ENCODE data around the gene LHX6. TPM values are rescaled to one million over a fixed set of nuclear protein-coding genes. Genes with fewer than 3 reads are reported as not detected.

LHX6 gene
- total and polyA plus RNA-seq, 9 of the 15 experiments (the other 6 are each of a cell fraction or from before 2014, with no cell fraction given) = 2.8 to 16.3 (median 7.9) TPM

DNA sequence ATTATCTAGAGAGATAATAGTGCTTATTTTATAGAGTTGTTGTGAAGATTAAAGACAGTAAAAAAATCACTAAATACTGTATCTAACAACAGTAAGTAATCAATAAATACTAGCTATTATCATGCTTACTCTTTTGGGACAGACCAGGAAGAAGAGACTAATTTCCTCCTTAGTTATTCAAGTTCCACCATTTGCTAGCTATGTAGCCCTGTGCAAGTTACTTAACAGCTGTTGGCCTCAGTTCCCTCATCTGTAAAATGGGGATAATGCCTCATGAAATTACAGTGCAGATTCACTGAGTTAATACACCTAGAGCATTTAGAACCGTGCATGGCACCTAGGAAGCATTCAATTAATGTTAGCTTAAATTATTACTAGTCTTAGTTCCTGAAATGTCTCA lies 33.3 kb upstream of the LHX6 start (continued):
- TF ChIP-seq, protein P1, sequence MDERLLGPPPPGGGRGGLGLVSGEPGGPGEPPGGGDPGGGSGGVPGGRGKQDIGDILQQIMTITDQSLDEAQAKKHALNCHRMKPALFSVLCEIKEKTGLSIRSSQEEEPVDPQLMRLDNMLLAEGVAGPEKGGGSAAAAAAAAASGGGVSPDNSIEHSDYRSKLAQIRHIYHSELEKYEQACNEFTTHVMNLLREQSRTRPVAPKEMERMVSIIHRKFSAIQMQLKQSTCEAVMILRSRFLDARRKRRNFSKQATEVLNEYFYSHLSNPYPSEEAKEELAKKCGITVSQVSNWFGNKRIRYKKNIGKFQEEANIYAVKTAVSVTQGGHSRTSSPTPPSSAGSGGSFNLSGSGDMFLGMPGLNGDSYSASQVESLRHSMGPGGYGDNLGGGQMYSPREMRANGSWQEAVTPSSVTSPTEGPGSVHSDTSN (CRISPR knock-in tag; IDR thresholded peaks at IDR 0.05; ENCODE audit: low read depth) = no peak
- TF ChIP-seq, protein P1 (tag; conservative IDR thresholded peaks at IDR 0.05; ENCODE audit: low read depth) = no peak
- TF ChIP-seq, protein P2, sequence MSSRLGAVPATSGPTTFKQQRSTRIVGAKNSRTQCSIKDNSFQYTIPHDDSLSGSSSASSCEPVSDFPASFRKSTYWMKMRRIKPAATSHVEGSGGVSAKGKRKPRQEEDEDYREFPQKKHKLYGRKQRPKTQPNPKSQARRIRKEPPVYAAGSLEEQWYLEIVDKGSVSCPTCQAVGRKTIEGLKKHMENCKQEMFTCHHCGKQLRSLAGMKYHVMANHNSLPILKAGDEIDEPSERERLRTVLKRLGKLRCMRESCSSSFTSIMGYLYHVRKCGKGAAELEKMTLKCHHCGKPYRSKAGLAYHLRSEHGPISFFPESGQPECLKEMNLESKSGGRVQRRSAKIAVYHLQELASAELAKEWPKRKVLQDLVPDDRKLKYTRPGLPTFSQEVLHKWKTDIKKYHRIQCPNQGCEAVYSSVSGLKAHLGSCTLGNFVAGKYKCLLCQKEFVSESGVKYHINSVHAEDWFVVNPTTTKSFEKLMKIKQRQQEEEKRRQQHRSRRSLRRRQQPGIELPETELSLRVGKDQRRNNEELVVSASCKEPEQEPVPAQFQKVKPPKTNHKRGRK (tag; IDR thresholded peaks at IDR 0.05) = no peak
- TF ChIP-seq ZNF384 (IDR thresholded peaks at IDR 0.05; ENCODE audit: low read depth, low read length) (no peak), ZNF274 (IDR thresholded peaks at IDR 0.05; ENCODE audit: borderline replicate concordance, low read depth, low read length) (no peak), BCOR (IDR thresholded peaks at IDR 0.05) (peak; percentile 90), CHD4 (IDR thresholded peaks at IDR 0.05; ENCODE audit: insufficient read depth, insufficient replicate concordance, low read depth, low read length, poor library complexity, severe bottlenecking) (peak; percentile 57), RCOR1 (IDR thresholded peaks at IDR 0.05; ENCODE audit: borderline replicate concordance in 1 of 2, low read depth in 2 of 2, low read length in 2 of 2) (0 out of 4 replicates have a peak, but pooled peaks of 1 of the 2 experiments have one; percentile 28), HDAC2 (IDR thresholded peaks at IDR 0.05) (peak; percentile 48; the same call in 1 of the 2 replicates), SMC3 (conservative IDR thresholded peaks at IDR 0.05; ENCODE audit: insufficient read depth, low read depth, low read length) (no peak), RFX7 (CRISPR knock-in tag; IDR thresholded peaks at IDR 0.05) (no peak), ZNF444 (CRISPR knock-in tag; IDR thresholded peaks at IDR 0.05) (no peak), KDM1A (IDR thresholded peaks at IDR 0.05) (peak; percentile 66 to 77; a peak in 3 of 4 replicates), ADNP (tag; IDR thresholded peaks at IDR 0.05) (peak; percentile 77; the same call in 1 of the 2 replicates), EHMT2 (IDR thresholded peaks at IDR 0.05) (no peak)
- TF ChIP-seq, protein P3, sequence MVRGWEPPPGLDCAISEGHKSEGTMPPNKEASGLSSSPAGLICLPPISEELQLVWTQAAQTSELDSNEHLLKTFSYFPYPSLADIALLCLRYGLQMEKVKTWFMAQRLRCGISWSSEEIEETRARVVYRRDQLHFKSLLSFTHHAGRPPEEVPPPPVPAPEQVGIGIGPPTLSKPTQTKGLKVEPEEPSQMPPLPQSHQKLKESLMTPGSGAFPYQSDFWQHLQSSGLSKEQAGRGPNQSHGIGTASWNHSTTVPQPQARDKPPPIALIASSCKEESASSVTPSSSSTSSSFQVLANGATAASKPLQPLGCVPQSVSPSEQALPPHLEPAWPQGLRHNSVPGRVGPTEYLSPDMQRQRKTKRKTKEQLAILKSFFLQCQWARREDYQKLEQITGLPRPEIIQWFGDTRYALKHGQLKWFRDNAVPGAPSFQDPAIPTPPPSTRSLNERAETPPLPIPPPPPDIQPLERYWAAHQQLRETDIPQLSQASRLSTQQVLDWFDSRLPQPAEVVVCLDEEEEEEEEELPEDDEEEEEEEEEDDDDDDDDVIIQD (CRISPR knock-in tag; IDR thresholded peaks at IDR 0.05) = no peak
- TF ChIP-seq, protein P4, sequence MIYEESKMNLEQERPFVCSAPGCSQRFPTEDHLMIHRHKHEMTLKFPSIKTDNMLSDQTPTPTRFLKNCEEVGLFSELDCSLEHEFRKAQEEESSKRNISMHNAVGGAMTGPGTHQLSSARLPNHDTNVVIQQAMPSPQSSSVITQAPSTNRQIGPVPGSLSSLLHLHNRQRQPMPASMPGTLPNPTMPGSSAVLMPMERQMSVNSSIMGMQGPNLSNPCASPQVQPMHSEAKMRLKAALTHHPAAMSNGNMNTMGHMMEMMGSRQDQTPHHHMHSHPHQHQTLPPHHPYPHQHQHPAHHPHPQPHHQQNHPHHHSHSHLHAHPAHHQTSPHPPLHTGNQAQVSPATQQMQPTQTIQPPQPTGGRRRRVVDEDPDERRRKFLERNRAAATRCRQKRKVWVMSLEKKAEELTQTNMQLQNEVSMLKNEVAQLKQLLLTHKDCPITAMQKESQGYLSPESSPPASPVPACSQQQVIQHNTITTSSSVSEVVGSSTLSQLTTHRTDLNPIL (CRISPR knock-in tag; IDR thresholded peaks at IDR 0.05) = no peak

All from K562 (cell line).